Endometrium (tissue), 2 donors: ENCODE data around the gene KCNG3.

ENCODE experiments used
- FAIRE-seq: peaks from 2 replicates; lab custom pipeline; 2012; peaks lifted over from hg19 to GRCh38; lab: Jason Lieb, UNC
- donor health status: control.
- donor health status: control.

Gene KCNG3

DNA sequence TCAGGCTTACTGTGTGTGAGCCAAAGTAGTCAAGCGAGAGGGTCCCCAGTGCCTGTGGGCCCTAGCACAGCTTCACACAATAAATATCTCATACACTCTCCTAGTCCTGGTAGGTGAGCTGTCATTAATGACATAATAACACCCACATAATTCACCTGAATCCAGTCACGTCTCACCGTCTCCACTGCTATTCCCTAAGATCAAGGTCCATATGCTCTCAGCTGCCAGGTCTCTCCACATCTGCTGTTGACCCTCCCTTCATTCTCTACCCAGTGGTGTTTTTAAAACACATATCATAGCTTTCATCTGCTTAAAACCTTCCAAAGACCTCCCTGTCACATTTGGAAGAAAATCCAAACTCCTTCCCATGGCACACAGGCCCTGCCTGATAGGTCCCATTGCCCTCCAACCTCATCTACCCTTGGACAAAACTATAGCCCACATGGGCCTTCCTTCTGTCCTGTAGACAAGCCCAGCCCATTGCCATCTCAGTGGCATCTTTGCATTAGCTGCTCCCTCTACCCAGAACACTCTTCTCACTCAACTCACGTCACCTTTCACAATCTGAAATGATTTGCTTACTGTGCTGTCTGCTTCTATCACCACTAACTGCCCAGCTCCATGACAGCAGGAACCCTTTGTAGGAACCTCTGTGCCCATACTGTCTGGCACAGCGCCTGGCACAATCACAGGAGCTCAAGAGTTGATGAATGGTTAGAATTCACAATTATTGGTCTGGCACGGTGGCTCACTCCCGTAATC lies 7.5 kb downstream of the KCNG3 start:
- no peak for FAIRE-seq

- FAIRE-seq: no peak
These were observed 13.4 kb downstream of the KCNG3 start for GRCh38 chr2:42480402-42480801.

- FAIRE-seq: no peak
These were observed 18.9 kb downstream of the KCNG3 start for GRCh38 chr2:42474765-42475454.

DNA sequence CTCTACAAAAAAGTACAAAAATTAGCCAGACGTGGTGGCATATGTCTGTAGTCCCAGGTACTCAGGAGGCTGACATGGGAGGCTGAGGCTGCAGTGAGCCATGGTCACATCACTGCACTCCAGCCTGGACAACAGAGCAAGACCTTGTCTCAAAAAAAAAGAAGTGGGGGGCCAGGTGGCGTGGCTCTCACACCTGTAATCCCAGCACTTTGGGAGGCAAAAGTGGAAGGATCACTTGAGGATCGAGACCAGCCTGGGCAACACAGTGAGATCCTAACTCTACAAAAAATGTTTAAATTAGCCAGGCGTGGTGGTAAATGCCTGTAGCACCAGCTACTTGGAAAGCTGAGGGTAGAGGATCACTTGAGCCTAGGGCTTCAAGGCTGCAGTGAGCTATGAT lies 23.1 kb downstream of the KCNG3 start:
- FAIRE-seq: no peak

DNA sequence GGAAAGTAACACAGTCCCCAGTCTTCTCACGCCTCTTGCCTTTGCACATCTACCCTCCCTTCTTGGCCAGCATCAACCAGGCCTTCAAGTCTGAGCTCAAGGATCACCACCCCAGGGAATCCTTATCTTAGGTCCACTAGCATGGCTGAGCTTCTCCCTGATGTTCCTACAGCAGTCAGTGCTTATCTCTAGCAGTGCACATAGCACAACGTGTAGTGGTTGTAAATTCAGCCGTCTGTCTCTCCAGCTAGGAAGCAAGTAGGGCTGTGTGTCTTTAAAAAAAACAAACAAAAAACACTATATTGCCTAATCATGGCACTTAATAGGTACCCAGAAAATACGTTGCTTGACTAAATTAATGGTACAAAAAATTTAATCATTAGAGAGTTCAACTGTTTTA lies 29.2 kb downstream of the KCNG3 start:
- no peak for FAIRE-seq

DNA sequence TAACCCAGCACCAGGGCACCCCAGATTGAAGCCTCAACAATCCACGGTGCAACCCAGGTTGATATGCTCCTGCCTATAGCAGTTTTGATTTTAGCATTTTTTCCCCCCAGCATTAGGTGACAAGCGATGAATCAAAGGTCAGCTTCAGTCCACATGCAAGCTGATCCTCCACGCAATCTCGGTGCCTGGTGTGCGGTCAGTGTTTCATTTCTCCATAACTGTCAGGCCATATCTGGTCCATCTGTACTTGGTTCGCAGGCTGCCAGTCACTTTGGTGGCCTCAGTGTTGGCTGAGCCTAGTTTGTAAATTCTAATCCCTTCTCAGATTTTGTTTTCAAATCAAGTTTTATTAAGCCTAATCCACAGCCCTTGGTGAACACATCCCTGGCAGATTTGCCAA lies 30.2 kb downstream of the KCNG3 start:
- FAIRE-seq: no peak

DNA sequence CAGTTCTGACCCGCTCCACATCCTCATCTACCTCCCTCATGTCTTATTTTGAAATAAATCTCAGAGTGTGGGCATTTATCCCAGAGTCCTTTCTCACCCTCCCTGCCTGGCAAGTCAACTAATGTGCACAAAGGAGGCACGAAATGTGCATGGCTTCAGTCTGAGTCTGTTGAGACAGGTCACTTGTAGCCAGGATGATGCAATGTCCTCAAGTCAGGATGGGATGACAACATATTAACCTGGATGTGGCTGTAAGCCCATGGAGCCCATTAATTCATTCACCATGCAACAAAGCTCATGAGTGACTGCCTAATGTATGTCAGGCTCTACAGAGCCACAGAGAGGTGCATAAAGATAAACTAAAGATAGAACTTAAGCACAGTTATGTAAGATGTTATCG lies 34.5 kb downstream of the KCNG3 start:
- no peak for FAIRE-seq

DNA sequence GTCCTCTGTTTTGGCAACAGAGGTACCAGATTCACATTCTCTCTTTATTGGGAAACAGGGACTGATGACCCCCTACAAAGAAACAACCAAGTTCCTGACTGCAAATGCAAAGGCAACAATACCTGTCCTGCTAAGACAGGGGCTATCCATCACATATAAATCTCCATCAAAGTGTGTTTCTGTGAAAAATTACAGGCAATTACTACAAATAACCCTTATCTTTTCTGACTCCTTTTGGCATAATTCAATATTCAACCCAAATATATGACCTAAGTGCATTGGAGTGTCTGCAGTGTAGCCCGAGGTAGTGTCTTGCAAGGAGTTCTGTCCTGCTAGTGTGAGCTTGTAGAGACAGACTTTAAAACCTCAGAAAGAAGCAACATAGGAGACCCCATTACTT lies 35.4 kb downstream of the KCNG3 start:
- FAIRE-seq: no peak

DNA sequence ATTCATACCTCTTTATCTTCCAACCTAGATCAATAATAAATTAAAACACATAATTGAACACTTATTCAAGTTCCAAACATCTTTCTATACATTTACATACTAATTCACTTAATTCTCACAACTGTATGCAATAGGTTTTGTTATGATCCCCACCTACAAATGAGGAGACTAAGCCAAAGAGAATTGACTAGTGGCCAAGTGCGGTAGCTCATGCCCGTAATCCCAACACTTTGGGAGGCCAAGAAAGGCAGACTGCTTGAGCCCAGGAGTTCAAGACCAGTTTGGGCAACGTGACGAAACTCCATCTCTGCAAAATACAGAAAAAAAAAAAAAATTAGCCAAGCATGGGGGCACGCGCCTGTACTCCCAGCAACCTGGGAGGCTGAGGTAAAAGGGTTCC lies 36.8 kb downstream of the KCNG3 start:
- FAIRE-seq: no peak

GRCh38 chr2:42456126-42456839 lies 37.5 kb downstream of the KCNG3 start:
- no peak for FAIRE-seq

DNA sequence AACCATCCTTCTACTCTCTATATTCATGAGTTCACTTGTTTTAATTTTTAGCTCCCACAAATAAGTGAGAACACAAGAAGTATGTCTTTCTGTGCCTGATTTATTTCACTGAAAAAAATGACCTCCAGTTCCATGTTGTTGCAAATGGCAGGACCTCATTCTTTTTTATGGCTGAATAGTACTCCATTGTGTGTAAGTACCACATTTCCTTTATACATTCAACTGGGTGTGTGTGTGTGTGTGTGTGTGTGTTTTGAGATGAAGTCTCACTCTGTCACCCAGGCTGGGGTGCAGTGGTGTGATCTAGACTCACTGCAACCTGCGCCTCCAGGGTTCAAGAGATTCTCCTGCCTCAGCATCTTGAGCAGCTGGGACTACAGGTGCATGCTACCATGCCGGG lies 41.2 kb downstream of the KCNG3 start:
- no peak for FAIRE-seq

DNA sequence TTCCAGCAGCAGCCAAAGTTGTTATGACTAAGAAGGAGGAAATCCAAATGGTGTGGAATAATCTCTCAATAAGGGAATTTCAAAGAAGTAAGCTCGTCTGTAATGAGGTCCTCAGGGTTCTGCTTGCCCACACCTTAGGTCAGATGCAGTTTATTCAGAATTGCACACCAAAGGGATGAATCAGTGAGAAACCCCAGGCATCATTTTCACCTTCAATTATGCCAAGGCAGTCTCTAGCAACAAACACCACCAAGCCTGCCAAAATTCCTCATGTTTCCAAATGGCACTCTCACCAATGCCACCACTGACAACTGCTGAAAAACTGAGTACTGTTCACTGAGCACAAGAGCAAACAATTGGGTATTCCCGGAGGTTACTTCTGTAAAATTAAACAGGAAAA lies 43.6 kb downstream of the KCNG3 start:
- FAIRE-seq: no peak

DNA sequence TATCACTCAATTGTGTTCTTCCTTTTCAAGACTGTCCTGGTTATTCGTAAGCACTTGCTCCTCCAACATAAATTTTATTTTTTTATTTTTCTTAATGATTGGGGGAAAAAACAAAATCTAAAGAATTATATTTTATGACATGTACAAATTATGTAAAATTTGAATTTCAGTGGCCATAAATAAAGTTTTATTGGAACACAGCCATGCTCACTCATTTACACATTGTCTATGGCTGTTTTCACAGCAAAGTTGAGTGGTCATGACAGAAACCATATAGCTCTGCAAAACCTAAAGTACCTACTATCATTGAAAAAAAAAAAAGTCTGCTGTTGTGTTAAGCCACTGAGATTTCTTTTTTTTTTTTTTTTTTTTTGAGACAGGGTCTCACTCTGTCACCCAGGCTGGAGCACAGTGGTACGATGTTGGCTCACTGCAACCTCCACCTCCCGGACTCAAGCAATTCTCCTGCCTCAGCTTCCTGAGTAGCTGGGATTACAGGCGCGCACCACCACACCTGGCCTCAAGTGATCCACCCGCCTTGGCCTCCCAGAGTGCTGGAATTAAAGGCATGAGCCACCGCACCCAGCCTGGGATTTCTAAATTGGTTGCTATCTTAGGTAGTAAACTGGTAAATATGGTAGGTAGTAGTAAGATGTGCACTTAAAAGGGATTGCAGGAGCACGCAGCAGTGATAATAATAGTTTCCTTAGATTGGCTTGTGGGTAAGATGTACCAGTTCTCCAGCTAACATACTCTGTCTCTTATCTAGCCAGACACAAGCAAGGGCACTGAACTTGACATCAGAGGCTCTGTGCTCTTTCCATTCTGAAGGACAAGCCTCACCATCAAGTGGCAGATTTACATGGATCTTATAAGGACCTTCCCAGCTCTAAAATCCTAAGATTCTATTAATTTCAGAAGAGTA lies 44.4 kb downstream of the KCNG3 start:
- FAIRE-seq: no peak

DNA sequence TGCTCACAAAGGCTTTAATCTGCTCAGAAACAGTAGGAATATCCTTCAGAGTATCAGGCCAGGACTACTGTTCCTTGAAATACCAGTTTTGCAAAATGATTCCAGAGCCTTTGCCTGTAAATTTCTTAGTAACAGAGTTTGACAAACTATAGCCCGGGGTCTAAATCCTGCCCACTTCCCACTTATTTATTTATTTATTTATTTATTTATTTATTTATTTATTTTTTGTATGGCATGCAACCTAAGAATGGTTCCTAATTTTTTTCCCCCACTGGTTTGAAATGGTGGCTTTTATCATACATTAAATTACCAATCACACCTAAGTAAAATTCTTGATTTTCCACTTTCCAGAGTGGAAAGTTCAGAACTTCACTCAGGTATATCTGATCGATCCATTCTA lies 45.6 kb downstream of the KCNG3 start:
- FAIRE-seq: no peak

DNA sequence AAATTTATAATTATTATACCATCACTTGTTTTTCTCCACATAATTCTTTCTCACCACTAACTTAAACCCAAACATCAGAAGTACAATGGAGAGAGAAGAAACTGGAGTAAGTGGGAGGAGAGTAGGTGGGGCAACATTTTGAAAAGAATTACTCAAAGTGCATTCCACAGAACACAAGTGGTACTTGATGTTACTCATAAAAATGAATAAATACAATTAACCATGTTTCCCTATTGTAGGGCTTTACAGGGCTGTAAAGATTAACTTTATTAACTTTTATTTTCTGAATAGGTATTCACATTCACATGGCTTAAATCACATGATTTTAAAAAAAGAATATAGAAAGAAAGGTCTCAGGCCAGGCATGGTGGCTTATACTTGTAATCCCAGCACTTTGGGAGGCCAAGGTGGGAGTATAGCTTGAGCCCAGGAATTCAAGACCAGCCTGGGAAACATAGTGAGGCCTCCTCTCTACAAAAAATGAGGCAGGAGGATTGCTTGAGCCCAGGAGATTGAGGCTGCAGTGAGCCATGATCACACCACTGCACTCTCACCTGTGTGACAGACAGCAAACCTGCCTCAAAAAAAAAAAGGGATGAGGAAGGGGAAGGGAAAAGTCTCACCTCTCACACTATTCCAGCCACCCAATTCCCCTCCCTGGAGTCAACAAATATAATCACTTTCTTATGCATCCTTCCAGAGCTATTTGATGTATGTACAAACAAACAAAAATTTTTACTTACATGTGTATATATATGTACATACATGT lies 47.1 kb downstream of the KCNG3 start:
- peak; percentile 72 for FAIRE-seq

- FAIRE-seq: no peak
These were observed 49.9 kb downstream of the KCNG3 start for GRCh38 chr2:42443718-42444399.

GRCh38 chr2:42442774-42443173 lies 51.0 kb downstream of the KCNG3 start:
- no peak for FAIRE-seq

GRCh38 chr2:42438685-42439084 lies 55.1 kb downstream of the KCNG3 start:
- no peak for FAIRE-seq

- no peak for FAIRE-seq
These were observed 57.4 kb downstream of the KCNG3 start for GRCh38 chr2:42436370-42436769.

DNA sequence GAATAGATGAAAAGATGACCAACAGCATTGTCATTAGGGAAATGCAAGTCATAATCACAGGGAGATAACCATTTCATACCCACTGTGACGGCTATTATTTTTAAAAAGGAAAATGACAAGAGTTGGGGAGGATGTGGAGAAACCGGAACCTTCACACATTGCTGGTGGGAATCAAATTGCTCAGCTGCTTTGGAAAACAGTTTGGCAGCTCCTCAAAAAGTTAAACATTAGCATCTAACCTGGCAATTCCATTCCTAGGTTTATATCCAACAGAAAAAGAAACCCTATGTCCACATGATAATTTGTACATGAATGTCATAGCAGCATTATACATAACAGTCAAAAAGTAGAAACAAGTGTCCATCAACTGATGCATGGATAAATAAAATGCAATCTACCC lies 58.2 kb downstream of the KCNG3 start:
- FAIRE-seq: no peak

- no peak for FAIRE-seq
These were observed 63.6 kb downstream of the KCNG3 start for GRCh38 chr2:42430188-42430587.
